ENCODE measurements around the gene VPS9D1.

GRCh38 chr16:89711601-89712273, 9.0 kb downstream of the VPS9D1 start:
- TF ChIP-seq, protein P1, sequence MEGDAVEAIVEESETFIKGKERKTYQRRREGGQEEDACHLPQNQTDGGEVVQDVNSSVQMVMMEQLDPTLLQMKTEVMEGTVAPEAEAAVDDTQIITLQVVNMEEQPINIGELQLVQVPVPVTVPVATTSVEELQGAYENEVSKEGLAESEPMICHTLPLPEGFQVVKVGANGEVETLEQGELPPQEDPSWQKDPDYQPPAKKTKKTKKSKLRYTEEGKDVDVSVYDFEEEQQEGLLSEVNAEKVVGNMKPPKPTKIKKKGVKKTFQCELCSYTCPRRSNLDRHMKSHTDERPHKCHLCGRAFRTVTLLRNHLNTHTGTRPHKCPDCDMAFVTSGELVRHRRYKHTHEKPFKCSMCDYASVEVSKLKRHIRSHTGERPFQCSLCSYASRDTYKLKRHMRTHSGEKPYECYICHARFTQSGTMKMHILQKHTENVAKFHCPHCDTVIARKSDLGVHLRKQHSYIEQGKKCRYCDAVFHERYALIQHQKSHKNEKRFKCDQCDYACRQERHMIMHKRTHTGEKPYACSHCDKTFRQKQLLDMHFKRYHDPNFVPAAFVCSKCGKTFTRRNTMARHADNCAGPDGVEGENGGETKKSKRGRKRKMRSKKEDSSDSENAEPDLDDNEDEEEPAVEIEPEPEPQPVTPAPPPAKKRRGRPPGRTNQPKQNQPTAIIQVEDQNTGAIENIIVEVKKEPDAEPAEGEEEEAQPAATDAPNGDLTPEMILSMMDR (IDR thresholded peaks at IDR 0.05; ENCODE audit: borderline replicate concordance, extremely low read depth, low read length, poor library complexity, severe bottlenecking), result no peak
- no peak for TF ChIP-seq EZH2 (IDR thresholded peaks at IDR 0.05; ENCODE audit: borderline replicate concordance, low read depth, low read length, severe bottlenecking)
